ENCODE data around the gene DCAF11.

Gene DCAF11

GRCh38 chr14:24114532-24115421 lies at the start of gene DCAF11, which contains the start of gene NRL:
DCAF11 (plus strand) TSS chr14:24114777; CDS start chr14:24115595, 818 bp downstream.
NRL (minus strand) TSS chr14:24114949; CDS start chr14:24082848, 32,101 bp downstream.
- DNase-seq, result peak; percentile 99

GRCh38 chr14:24064856-24065255 lies 49.7 kb upstream of the DCAF11 start:
- no peak for DNase-seq

GRCh38 chr14:24065408-24065807 lies 49.2 kb upstream of the DCAF11 start:
- no peak for DNase-seq

GRCh38 chr14:24066496-24067132 lies 48.0 kb upstream of the DCAF11 start:
- no peak for DNase-seq

- no peak for DNase-seq
Measured at GRCh38 chr14:24067133-24068082, 47.2 kb upstream of the DCAF11 start.

- DNase-seq, result no peak
Measured at GRCh38 chr14:24068711-24069410, 45.7 kb upstream of the DCAF11 start.

GRCh38 chr14:24069411-24069735 lies 45.2 kb upstream of the DCAF11 start:
- DNase-seq, result no peak

- DNase-seq, result no peak
Measured at GRCh38 chr14:24070285-24071143, 44.1 kb upstream of the DCAF11 start.

GRCh38 chr14:24071144-24071697 lies 43.4 kb upstream of the DCAF11 start, which contains the start of gene CPNE6:
CPNE6 (plus strand) TSS chr14:24071562; CDS start chr14:24072937, 1,375 bp downstream.
- DNase-seq, result peak; percentile 73

- DNase-seq, result no peak
Measured at GRCh38 chr14:24071836-24072430, 42.6 kb upstream of the DCAF11 start.

- no peak for DNase-seq
Measured at GRCh38 chr14:24072436-24072835, 42.1 kb upstream of the DCAF11 start.

GRCh38 chr14:24072881-24073877 lies 41.4 kb upstream of the DCAF11 start:
- no peak for DNase-seq

- DNase-seq, result no peak
Measured at GRCh38 chr14:24074625-24075484, 39.7 kb upstream of the DCAF11 start.

- DNase-seq, result no peak
Measured at GRCh38 chr14:24075485-24076301, 38.9 kb upstream of the DCAF11 start.

- DNase-seq, result no peak
Measured at GRCh38 chr14:24076302-24076601, 38.3 kb upstream of the DCAF11 start.

- DNase-seq, result no peak
Measured at GRCh38 chr14:24077086-24077485, 37.5 kb upstream of the DCAF11 start.

GRCh38 chr14:24078146-24078545 lies 36.4 kb upstream of the DCAF11 start:
- no peak for DNase-seq
